C4-2B (cell line): ENCODE measurements around the gene ICE2.

ENCODE experiments used
- H3K27ac ChIP-seq: fragments of 450-650 bp; 2 replicates; pipeline ENCODE4 v1.5.1; 2017
- CTCF ChIP-seq: fragments of 450-650 bp; conservative IDR thresholded peaks from 2 replicates; pipeline ENCODE4 v1.5.1; 2017; ENCODE audit warnings: mild to moderate bottlenecking
- ZFX ChIP-seq: fragments of 450-650 bp; IDR thresholded peaks from 2 replicates; pipeline ENCODE4 v1.6.1; 2017

Gene ICE2

GRCh38 chr15:60425461-60425860 is 53.5 kb downstream of the ICE2 start:
- H3K27ac ChIP-seq, result no peak overlapping the region
- TF ChIP-seq CTCF, result no peak
- TF ChIP-seq ZFX, result no peak

- TF ChIP-seq ZFX, result no peak
- TF ChIP-seq CTCF, result no peak
- no peak overlapping the region for H3K27ac ChIP-seq
Measured at GRCh38 chr15:60424006-60424405, 54.9 kb downstream of the ICE2 start.

DNA sequence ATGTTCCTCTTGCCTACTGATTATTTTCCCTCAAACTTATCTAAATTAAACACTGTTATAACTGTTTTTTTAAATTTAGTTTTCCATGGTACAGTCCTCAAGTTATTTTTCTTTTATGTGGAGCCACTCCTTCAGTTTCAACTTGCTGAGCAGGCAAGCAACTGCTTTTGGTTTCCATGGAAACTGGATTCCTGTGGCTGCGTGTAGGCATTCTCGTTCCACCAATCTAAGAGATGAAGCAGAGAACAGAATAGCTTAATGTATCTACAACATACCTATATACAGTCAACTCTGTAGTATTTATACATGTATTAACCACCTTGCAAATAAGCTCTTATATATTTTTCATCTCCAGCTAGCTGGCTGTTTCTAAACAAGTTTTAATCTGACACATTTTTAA is 55.4 kb downstream of the ICE2 start:
- TF ChIP-seq ZFX (no peak), CTCF (no peak)
- H3K27ac ChIP-seq, result no peak overlapping the region

- no peak for TF ChIP-seq ZFX
- no peak for TF ChIP-seq CTCF
- H3K27ac ChIP-seq, result no peak overlapping the region
Measured at GRCh38 chr15:60421544-60421943, 57.4 kb downstream of the ICE2 start.

DNA sequence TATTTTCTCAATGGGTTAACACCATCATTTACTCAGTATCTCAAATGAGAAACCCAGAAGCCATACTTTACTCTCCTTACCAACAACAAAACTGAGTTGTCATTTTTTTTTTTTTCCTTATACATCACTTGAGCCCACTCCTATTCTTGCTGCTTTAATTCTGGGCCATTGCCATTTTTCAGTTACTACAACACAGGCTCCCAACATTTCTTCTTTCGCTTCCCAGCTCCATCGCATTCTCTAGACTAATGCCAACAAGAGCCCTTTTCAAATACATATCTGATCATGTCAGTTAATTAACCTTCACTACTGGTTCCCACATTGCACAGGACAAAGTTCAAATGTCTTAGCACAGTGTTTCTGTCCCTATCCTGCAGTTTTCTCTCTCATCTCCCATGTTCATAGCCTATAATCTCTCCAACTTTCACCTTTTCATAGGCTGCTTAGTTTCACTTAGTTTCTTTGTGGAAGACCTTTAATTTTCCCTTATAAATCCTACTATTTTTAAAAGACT is 58.7 kb downstream of the ICE2 start:
- no peak overlapping the region for H3K27ac ChIP-seq
- no peak for TF ChIP-seq CTCF
- no peak for TF ChIP-seq ZFX

- no peak overlapping the region for H3K27ac ChIP-seq
- TF ChIP-seq ZFX, result no peak
- TF ChIP-seq CTCF, result no peak
Measured at GRCh38 chr15:60419753-60420152, 59.2 kb downstream of the ICE2 start.

DNA sequence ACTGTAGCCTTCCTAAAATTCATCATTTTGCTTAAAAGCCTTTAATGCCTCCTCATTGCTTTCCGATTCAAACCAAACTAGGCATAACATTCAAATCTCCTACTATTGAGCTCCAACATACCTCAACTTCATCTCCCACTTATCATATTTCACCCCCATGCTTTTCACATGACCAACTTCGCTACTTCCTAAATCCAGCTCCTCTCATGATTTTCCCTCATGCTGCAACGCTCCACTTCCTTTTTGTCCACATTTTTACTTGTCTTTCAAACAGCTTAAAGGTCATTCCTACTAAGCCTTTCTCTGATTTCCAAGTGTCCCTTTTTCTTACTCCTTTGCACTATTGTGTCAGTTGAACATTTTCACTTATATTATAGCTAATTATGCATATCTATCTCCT is 60.8 kb downstream of the ICE2 start:
- H3K27ac ChIP-seq, result no peak overlapping the region
- no peak for TF ChIP-seq ZFX
- no peak for TF ChIP-seq CTCF
